Measurements from ENCODE around the gene CDIP1. TPM values are rescaled to one million over a fixed set of nuclear protein-coding genes. Genes with fewer than 3 reads are reported as not detected.

CDIP1 gene
- total and polyA plus RNA-seq, 2 experiments from 2014 or later: 39.2 to 57.6 TPM

GRCh38 chr16:4514606-4515005 is 24.0 kb downstream of the CDIP1 start (continued):
- TF ChIP-seq CTCF (conservative IDR thresholded peaks at IDR 0.05; ENCODE audit: low read depth in 2 of 2) (no peak), POLR2AphosphoS5 (IDR thresholded peaks at IDR 0.05; ENCODE audit: low read depth) (no peak), ZNF114 (CRISPR knock-in tag; IDR thresholded peaks at IDR 0.05) (no peak), EZH2 (IDR thresholded peaks at IDR 0.05; ENCODE audit: low read depth, unreplicated experiment) (no peak), ZNF462 (CRISPR knock-in tag; IDR thresholded peaks at IDR 0.05) (no peak)

- no peak for ATAC-seq
- no peak overlapping the region for H2AFZ ChIP-seq
- H3K4me3 ChIP-seq: no peak overlapping the region
- H3K27me3 ChIP-seq (ENCODE audit: insufficient read depth): no peaks in the 10 kb centered on the region
- H4K20me1 ChIP-seq (replicated peaks; ENCODE audit: insufficient read depth): peaks cover 26% of the 10 kb centered on the region
- peaks cover 8% of the 10 kb centered on the region for H3K27me3 Mint-ChIP-seq (ENCODE audit: insufficient read depth, low read depth, poor library complexity)
- no peak overlapping the region for H3K4me2 ChIP-seq
- H3K4me3 Mint-ChIP-seq: no peak overlapping the region
- no peaks in the 10 kb centered on the region for H3K9me3 Mint-ChIP-seq
- peaks cover 20% of the 10 kb centered on the region for H3K36me3 Mint-ChIP-seq (ENCODE audit: low read depth)
- peaks cover 23% of the 10 kb centered on the region for H3K79me2 ChIP-seq (replicated peaks; ENCODE audit: insufficient read depth)
- DNase-seq (ENCODE audit: low spot score): no peak
- no peak overlapping the region for H3K27ac ChIP-seq (ENCODE audit: low read depth)
- no peak overlapping the region; the same call in 1 of the 2 replicates for H3K27ac Mint-ChIP-seq
- no peaks in the 10 kb centered on the region for H3K9me2 ChIP-seq (ENCODE audit: insufficient read depth)
- H3K36me3 ChIP-seq (ENCODE audit: insufficient read depth): no peaks in the 10 kb centered on the region
- H3F3A ChIP-seq (replicated peaks; ENCODE audit: low read depth): 0 out of 2 replicates have a peak, but pooled peaks cover 7% of the 10 kb centered on the region
- peaks cover 16% of the 10 kb centered on the region for H3K4me1 ChIP-seq (ENCODE audit: insufficient read depth)
- peaks cover 28% of the 10 kb centered on the region for H3K4me1 Mint-ChIP-seq
- TF ChIP-seq POLR2AphosphoS5 (IDR thresholded peaks at IDR 0.05; ENCODE audit: low read depth) (no peak), ZNF462 (CRISPR knock-in tag; IDR thresholded peaks at IDR 0.05) (no peak), CREB1 (CRISPR knock-in tag; IDR thresholded peaks at IDR 0.05; ENCODE audit: low read depth) (no peak), EZH2 (IDR thresholded peaks at IDR 0.05; ENCODE audit: low read depth, unreplicated experiment) (no peak), ZNF331 (CRISPR knock-in tag; IDR thresholded peaks at IDR 0.05; ENCODE audit: low read depth) (no peak), ZNF114 (CRISPR knock-in tag; IDR thresholded peaks at IDR 0.05) (no peak)
Measured at GRCh38 chr16:4513881-4514280, 24.7 kb downstream of the CDIP1 start.
